GM12873 (cell line): ENCODE measurements around the gene TTC1.

Source experiments
- TF ChIP-seq, protein P1 (sequence below): IDR thresholded peaks from 2 replicates; pipeline ENCODE4 v1.5.1; 2012; ENCODE audit warnings: low read depth, mild to moderate bottlenecking, moderate library complexity, low read length, control low read depth; ENCODE audit not compliant: insufficient read depth; ENCODE audit errors: missing control alignments

The TTC1 gene

DNA sequence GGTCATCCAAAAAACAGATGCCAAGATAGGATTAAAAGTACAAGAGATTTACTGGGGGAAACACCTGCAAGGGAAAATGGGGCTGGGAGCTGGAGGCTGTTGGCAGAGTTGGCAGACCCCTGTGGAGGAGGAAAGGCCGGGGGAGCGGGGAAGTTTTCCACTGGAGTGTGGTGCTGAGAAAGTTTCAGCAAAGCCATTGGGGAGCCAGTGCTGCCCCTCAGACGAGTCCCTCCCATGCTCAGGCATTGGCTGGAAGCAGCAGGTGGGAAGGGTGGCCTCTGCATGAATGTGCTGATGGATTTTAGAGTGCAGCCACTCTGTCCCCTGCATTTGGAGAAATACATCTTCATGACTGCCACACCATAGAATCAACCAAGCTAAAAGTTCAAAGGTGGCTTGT lies 52.8 kb downstream of the TTC1 start:
- TF ChIP-seq, protein P1, sequence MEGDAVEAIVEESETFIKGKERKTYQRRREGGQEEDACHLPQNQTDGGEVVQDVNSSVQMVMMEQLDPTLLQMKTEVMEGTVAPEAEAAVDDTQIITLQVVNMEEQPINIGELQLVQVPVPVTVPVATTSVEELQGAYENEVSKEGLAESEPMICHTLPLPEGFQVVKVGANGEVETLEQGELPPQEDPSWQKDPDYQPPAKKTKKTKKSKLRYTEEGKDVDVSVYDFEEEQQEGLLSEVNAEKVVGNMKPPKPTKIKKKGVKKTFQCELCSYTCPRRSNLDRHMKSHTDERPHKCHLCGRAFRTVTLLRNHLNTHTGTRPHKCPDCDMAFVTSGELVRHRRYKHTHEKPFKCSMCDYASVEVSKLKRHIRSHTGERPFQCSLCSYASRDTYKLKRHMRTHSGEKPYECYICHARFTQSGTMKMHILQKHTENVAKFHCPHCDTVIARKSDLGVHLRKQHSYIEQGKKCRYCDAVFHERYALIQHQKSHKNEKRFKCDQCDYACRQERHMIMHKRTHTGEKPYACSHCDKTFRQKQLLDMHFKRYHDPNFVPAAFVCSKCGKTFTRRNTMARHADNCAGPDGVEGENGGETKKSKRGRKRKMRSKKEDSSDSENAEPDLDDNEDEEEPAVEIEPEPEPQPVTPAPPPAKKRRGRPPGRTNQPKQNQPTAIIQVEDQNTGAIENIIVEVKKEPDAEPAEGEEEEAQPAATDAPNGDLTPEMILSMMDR = no peak

DNA sequence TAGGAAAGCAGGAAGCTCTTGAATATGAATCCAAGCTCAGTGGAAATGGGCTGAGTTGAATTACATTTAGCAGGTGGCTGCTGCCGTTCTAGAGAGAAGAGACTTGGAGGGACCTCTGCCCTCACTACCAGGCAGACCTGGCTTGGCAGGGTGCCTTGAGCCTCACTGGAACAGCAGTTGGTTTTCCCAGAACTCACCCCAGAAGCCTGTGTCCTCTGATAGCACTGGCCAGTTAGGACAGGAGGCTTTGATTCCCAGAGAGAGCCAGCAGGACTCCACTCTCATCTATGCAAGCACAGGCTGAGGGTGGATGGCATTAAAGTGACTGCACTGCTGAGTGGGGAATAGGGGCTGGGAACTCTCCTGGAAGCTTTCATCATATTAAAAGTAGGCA lies 55.5 kb downstream of the TTC1 start:
- TF ChIP-seq, protein P1 = no peak

DNA sequence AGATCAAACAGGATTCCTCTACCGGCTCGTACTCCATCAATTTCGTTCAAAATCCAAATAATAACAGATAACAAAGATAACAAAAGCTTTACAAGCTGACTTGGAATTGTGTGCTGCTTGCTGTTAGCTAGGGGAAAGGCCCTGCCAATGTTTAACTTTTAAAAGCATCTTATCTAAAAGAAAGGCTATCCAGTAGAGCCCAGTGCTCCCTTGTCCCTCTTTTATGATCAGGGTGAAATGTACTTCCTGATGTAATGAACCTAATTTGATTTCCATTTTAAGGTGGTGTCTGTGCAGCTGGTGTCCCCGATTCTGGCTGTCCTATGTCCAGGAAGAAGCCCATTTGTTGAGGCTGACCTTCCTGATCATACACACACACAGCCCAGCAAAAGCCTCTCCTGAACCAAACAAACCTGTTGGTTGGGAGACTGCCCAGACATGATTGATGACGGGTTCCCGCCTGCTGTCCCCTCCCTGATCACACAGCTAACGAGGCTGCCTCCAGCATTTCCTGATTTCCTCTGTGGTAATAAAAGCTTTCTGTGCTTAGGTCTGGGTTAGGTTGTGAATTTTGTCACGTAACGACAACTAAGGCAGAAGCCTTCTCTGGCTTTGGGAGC lies 56.2 kb downstream of the TTC1 start:
- TF ChIP-seq, protein P1 = no peak

DNA sequence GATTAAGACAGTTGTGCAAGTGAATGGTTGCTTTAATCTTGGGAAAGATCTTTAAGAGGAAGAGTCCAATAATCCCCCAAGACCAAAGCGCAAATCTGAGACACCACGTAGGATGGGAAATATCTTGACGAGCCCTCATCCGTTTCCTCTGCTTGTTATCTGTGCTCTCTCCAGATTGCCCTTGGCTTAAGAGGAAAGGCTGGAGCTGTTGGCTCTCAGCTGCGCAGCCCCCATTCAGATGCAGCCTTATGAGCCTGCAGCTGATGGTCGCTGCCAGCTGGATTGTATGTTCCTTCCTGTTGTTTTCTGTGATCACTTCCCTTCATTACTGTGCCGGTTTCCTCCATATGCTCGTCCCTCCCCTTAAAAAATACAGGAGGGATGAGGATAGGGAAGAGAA lies 62.6 kb downstream of the TTC1 start:
- TF ChIP-seq, protein P1 = no peak

DNA sequence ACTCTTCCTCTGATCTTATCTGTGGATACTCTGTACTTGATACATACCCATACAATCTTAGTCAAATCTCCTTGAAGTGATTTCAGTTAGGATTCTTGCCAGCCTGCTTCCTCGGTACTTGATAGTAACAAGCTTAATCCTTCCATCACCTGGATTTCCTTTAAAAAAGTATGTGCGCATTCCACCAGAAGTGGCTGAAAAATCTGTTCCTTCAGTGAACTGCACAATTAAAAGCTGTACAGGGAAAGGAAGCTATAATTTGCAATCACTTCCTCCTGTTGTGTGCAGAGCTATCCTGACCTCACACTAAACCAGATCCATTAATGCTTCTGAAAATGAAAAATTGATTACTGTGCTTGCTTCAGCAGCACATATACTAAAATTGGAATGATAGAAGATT lies 63.0 kb downstream of the TTC1 start:
- TF ChIP-seq, protein P1 = no peak

DNA sequence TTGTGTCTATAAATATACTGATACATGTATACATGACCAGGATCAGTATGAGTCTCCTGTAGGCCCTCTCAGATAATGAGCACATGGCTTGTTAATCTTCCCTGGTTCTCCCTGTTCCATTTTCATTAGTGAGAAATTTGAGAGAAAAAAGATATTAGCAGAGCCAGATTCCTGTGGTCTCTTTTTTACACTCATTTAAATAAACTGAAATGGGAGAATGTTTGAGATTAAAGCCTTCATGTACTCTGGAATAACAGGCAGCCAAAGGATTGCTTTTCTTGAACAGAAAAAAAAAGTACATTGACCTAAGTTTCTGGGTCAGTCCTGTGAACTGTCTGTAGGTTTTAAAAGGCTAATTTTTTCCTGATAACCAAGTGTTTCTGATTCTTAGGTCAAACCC lies 66.1 kb downstream of the TTC1 start:
- TF ChIP-seq, protein P1 = no peak

DNA sequence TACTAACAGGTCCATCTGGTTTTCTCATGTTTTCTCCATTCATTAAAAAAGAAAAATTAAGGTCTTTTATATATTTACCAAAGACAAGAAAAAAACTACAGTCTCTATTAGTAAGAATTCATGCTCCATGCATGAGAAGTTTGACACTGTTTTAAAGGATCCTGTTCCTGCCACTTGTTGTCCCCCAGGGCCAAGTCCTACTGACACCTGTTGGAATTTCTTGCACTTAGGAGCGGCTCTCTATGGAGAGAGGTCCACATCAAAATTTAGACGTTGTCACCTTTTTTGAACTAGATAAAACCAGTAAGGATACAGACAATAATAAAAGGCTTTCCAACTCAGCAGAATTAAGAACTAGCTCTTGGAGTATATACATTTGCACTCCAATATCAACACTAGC lies 68.1 kb downstream of the TTC1 start:
- TF ChIP-seq, protein P1 = no peak
